Mammary epithelial cell (primary cell): ENCODE results near the gene PRKCZ.

Source experiments
- EZH2 ChIP-seq: IDR thresholded peaks from 2 replicates; pipeline ENCODE4 v1.6.1; 2012; ENCODE audit warnings: low read length, inconsistent platforms, borderline replicate concordance
- TF ChIP-seq, protein P1 (sequence below), 2 donors: IDR thresholded peaks in 1 of 2; conservative IDR thresholded peaks in 1 of 2; 2 replicates each; pipeline ENCODE4 v1.5.1; 2011 to 2012; ENCODE audit warnings: inconsistent platforms in 2 of 2, low read length in 2 of 2, mild to moderate bottlenecking in 2 of 2, control low read depth in 1 of 2, low read depth in 1 of 2; ENCODE audit not compliant: insufficient read depth in 1 of 2; ENCODE audit errors: extremely low read depth in 1 of 2

DNA sequence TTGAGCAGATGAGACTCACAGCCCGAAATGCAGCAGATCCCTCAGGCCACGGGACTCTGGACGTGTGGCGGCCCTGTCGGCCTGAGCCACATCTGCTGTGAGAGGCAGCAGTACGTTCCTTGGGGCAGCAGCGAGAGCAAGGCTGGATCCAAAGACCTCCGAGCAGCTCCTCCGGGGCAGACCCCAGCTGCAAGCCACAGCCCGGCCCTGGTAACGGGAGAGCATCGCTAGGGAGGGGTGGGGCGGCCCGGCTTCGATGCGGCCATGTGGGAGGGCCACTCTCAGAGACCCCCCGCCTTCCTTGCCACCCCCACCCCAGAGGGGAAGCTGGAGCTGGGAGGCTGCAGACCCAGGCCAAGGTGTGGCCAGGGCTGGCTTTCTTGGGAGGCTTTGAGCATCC lies 17.8 kb downstream of the PRKCZ start:
- TF ChIP-seq, protein P1, sequence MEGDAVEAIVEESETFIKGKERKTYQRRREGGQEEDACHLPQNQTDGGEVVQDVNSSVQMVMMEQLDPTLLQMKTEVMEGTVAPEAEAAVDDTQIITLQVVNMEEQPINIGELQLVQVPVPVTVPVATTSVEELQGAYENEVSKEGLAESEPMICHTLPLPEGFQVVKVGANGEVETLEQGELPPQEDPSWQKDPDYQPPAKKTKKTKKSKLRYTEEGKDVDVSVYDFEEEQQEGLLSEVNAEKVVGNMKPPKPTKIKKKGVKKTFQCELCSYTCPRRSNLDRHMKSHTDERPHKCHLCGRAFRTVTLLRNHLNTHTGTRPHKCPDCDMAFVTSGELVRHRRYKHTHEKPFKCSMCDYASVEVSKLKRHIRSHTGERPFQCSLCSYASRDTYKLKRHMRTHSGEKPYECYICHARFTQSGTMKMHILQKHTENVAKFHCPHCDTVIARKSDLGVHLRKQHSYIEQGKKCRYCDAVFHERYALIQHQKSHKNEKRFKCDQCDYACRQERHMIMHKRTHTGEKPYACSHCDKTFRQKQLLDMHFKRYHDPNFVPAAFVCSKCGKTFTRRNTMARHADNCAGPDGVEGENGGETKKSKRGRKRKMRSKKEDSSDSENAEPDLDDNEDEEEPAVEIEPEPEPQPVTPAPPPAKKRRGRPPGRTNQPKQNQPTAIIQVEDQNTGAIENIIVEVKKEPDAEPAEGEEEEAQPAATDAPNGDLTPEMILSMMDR (conservative IDR thresholded peaks at IDR 0.05 in 1 of 2, IDR thresholded peaks at IDR 0.05 in 1 of 2; ENCODE audit: extremely low read depth in 1 of 2, insufficient read depth in 1 of 2, low read depth in 1 of 2, low read length in 2 of 2), result no peak
- no peak for TF ChIP-seq EZH2
